A549 (cell line): ENCODE measurements around the gene WNT16. TPM values are rescaled to one million over a fixed set of nuclear protein-coding genes. Genes with fewer than 3 reads are reported as not detected.

Experiments used
- ATAC-seq, 2 experiments: fragments of 200-7000 bp in 1 of 2; fragments of >200 bp in 1 of 2; cut with Nextera tagmentation in 1 of 2; cut with Tn5 transposase in 1 of 2; 3 replicates each; pipeline versions ENCODE4 v1.8.0 to v1.9.1; 2018 to 2020; ENCODE audit warnings: mild to moderate bottlenecking in 1 of 2, moderate library complexity in 1 of 2
- CTCF ChIA-PET: fragments of 300-600 bp; sonication (Branson Sonifier 250); formaldehyde crosslinking; extraction: SDS; loops from one replicate; lab custom pipeline; 2021; ENCODE audit warnings: antibody characterized with exemption, inconsistent platforms; lab: Yijun Ruan, JAX
- POLR2A ChIA-PET: fragments of 350-600 bp; formaldehyde crosslinking; extraction: SDS; loops from one replicate; lab custom pipeline; 2021; ENCODE audit warnings: antibody characterized with exemption, inconsistent platforms; lab: Yijun Ruan, JAX
- DNase-seq, 2 experiments: peaks; one replicate each; pipeline versions ENCODE4 v3.0.0 to v3.0.0-alpha.2; 2011 to 2016; ENCODE audit warnings: low read depth in 1 of 2, low spot score in 1 of 2
- FAIRE-seq: peaks from 2 replicates; lab custom pipeline; 2011; peaks lifted over from hg19 to GRCh38; lab: Jason Lieb, UNC
- H3K27ac ChIP-seq, 2 experiments: fragments of >200 bp; sonication (Bioruptor Twin); formaldehyde crosslinking; 3 replicates each; pipeline ENCODE4 v1.5.1; 2016 to 2017
- H3K4me1 ChIP-seq: fragments of >200 bp; sonication (Bioruptor Twin); formaldehyde crosslinking; 3 replicates; pipeline ENCODE4 v1.6.1; 2016
- H3K4me2 ChIP-seq: fragments of >200 bp; sonication (Bioruptor Twin); formaldehyde crosslinking; 3 replicates; pipeline ENCODE4 v1.6.1; 2016
- H3K4me3 ChIP-seq: fragments of >200 bp; sonication (Bioruptor Twin); formaldehyde crosslinking; 3 replicates; pipeline ENCODE4 v1.5.1; 2016
- H3K9me3 ChIP-seq: fragments of >200 bp; sonication (Bioruptor Twin); formaldehyde crosslinking; 3 replicates; pipeline ENCODE4 v1.6.1; 2016
- ATOH8 ChIP-seq: fragments of 250-450 bp; sonication (Bioruptor Pico); IDR thresholded peaks from 2 replicates; pipeline ENCODE4 v1.5.0; 2020; ENCODE audit warnings: low read depth, mild to moderate bottlenecking, moderate library complexity
- BHLHE40 ChIP-seq: IDR thresholded peaks from 2 replicates; pipeline ENCODE4 v1.6.1; 2012; ENCODE audit warnings: low read depth, low read length, inconsistent platforms
- CEBPB ChIP-seq, 2 experiments: fragments of >200 bp in 1 of 2; sonication (Bioruptor Twin) in 1 of 2; formaldehyde crosslinking in 1 of 2; IDR thresholded peaks; 2 replicates each; pipeline ENCODE4 v1.6.1; 2012 to 2016
- CTCF ChIP-seq: fragments of >200 bp; sonication (Bioruptor Twin); formaldehyde crosslinking; IDR thresholded peaks from 3 replicates; pipeline ENCODE4 v1.5.1; 2016
- EHF ChIP-seq: fragments of 250-450 bp; sonication (Bioruptor Pico); IDR thresholded peaks from 2 replicates; pipeline ENCODE4 v1.5.0; 2020; ENCODE audit warnings: mild to moderate bottlenecking
- ELK1 ChIP-seq: fragments of 150-350 bp; IDR thresholded peaks from 2 replicates; pipeline ENCODE4 v1.6.1; 2014; ENCODE audit warnings: low read depth, mild to moderate bottlenecking, low read length
- EP300 ChIP-seq, 2 experiments: fragments of >200 bp; sonication (Bioruptor Twin); formaldehyde crosslinking; IDR thresholded peaks; 2 replicates in 1 of 2; 3 replicates in 1 of 2; pipeline ENCODE4 v1.6.1; 2016 to 2017
- FOSL2 ChIP-seq, 2 experiments: fragments of 450-650 bp in 1 of 2; fragments of >200 bp in 1 of 2; sonication (Bioruptor Twin) in 1 of 2; formaldehyde crosslinking; IDR thresholded peaks; 2 replicates each; pipeline versions ENCODE4 v1.5.0 to v1.6.1; 2016 to 2020; ENCODE audit warnings: mild to moderate bottlenecking in 1 of 2, moderate library complexity in 1 of 2
- GATA3 ChIP-seq: IDR thresholded peaks from 2 replicates; pipeline ENCODE4 v1.6.1; 2012; ENCODE audit warnings: borderline replicate concordance
- HEYL ChIP-seq: fragments of 250-450 bp; sonication (Bioruptor Pico); IDR thresholded peaks from 2 replicates; pipeline ENCODE4 v1.8.0; 2021; ENCODE audit warnings: mild to moderate bottlenecking, moderate library complexity
- HMGXB4 ChIP-seq: fragments of 250-450 bp; sonication (Bioruptor Pico); IDR thresholded peaks from 2 replicates; pipeline ENCODE4 v1.5.0; 2021; ENCODE audit warnings: mild to moderate bottlenecking, moderate library complexity, borderline replicate concordance
- HOXB13 ChIP-seq: fragments of 250-450 bp; sonication (Bioruptor Pico); IDR thresholded peaks from 2 replicates; pipeline ENCODE4 v1.5.0; 2020; ENCODE audit warnings: low read depth, mild to moderate bottlenecking, moderate library complexity
- JUN ChIP-seq, 2 experiments: fragments of >200 bp; sonication (Bioruptor Twin); formaldehyde crosslinking; IDR thresholded peaks; 2 replicates in 1 of 2; 3 replicates in 1 of 2; pipeline ENCODE4 v1.6.1; 2016 to 2017
- JUNB ChIP-seq: fragments of >200 bp; sonication (Bioruptor Twin); formaldehyde crosslinking; IDR thresholded peaks from 2 replicates; pipeline ENCODE4 v1.6.1; 2016
- MAX ChIP-seq: IDR thresholded peaks from 2 replicates; pipeline ENCODE4 v1.6.1; 2012
- MAZ ChIP-seq: fragments of 150-350 bp; IDR thresholded peaks from 2 replicates; pipeline ENCODE4 v1.6.1; 2014; ENCODE audit warnings: antibody characterized with exemption, low read depth, low read length, borderline replicate concordance
- MYC ChIP-seq: IDR thresholded peaks from 2 replicates; pipeline ENCODE4 v1.6.1; 2012; ENCODE audit warnings: mild to moderate bottlenecking, inconsistent platforms, low read length, improper control_type of control experiment, borderline replicate concordance
- NPAS2 ChIP-seq: fragments of 250-450 bp; sonication (Bioruptor Pico); IDR thresholded peaks from 2 replicates; pipeline ENCODE4 v1.8.0; 2022; ENCODE audit warnings: mild to moderate bottlenecking, moderate library complexity, borderline replicate concordance
- NR3C1 ChIP-seq: fragments of >200 bp; sonication (Bioruptor Twin); formaldehyde crosslinking; IDR thresholded peaks from 3 replicates; pipeline ENCODE4 v1.6.1; 2017
- PHF8 ChIP-seq: fragments of 200-600 bp; sonication (generic); IDR thresholded peaks from 2 replicates; pipeline ENCODE4 v1.6.1; 2016; ENCODE audit warnings: low read depth, mild to moderate bottlenecking, antibody characterized with exemption, moderate library complexity, borderline replicate concordance
- POLR2AphosphoS2 ChIP-seq: conservative IDR thresholded peaks from 2 replicates; pipeline ENCODE4 v1.6.1; 2012; ENCODE audit warnings: low read length, improper control_type of control experiment, inconsistent platforms
- RCOR1 ChIP-seq: fragments of 150-350 bp; IDR thresholded peaks from 2 replicates; pipeline ENCODE4 v1.6.1; 2014; ENCODE audit warnings: antibody characterized with exemption, low read length, low read depth
- RFX5 ChIP-seq: fragments of 450-650 bp; IDR thresholded peaks from 2 replicates; pipeline ENCODE4 v1.7.1; 2014; ENCODE audit warnings: antibody characterized with exemption, mild to moderate bottlenecking, moderate library complexity
- RNF2 ChIP-seq: fragments of 200-600 bp; sonication (generic); IDR thresholded peaks from 2 replicates; pipeline ENCODE4 v1.6.1; 2016; ENCODE audit warnings: low read depth, mild to moderate bottlenecking, antibody characterized with exemption, moderate library complexity, borderline replicate concordance
- TFCP2L1 ChIP-seq: fragments of 250-450 bp; sonication (Bioruptor Pico); IDR thresholded peaks from 2 replicates; pipeline ENCODE4 v1.5.0; 2021; ENCODE audit warnings: mild to moderate bottlenecking
- ZC3H11A ChIP-seq: fragments of 450-650 bp; IDR thresholded peaks from 2 replicates; pipeline ENCODE4 v1.6.1; 2014; ENCODE audit warnings: antibody characterized with exemption, mild to moderate bottlenecking
- ZNF302 ChIP-seq: fragments of 250-450 bp; sonication (Bioruptor Pico); IDR thresholded peaks from 2 replicates; pipeline ENCODE4 v1.9.0; 2021; ENCODE audit warnings: inconsistent platforms, mild to moderate bottlenecking, moderate library complexity
- ZSCAN20 ChIP-seq: fragments of 250-450 bp; sonication (Bioruptor Pico); IDR thresholded peaks from 2 replicates; pipeline ENCODE4 v1.8.0; 2022; ENCODE audit warnings: mild to moderate bottlenecking, moderate library complexity
- WGBS: methylation state at CpG from one replicate; pipeline ENCODE4 v1.1.6; 2017; ENCODE audit errors: missing lambda C conversion rate; 5-methylcytosine and 5-hydroxymethylcytosine counted together
- polyA plus RNA-seq, 4 experiments: library from polyadenylated mRNA; depleted of rRNA in 3 of 4; stranded (reverse); fragments of >200 nt; fragmentation: RNase III in 1 of 4; extraction: RNeasy Plus Mini Kit Qiagen cat#74134 plus additional on column Dnase treatment in 1 of 4; gene quantifications; 2 replicates in 3 of 4; 3 replicates in 1 of 4; pipeline ENCODE4 v1.2.3, GENCODE V29; 2011 to 2017

The WNT16 gene
- polyA plus RNA-seq, 2 of the 4 experiments (the other 2 are of a cell fraction): not detected

- TF ChIP-seq ELK1: no peak
- TF ChIP-seq EHF: no peak
- no peak for TF ChIP-seq RCOR1
- no peak for TF ChIP-seq ZC3H11A
- no peak for TF ChIP-seq MYC
- TF ChIP-seq MAX: no peak
- no peak for TF ChIP-seq FOSL2 (IDR thresholded peaks at IDR 0.05)
- TF ChIP-seq FOSL2 (CRISPR knock-in tag; IDR thresholded peaks at IDR 0.05): no peak
- no peak for TF ChIP-seq ZSCAN20 (CRISPR knock-in tag)
- TF ChIP-seq BHLHE40: no peak
- no peak for TF ChIP-seq GATA3
- no peak for TF ChIP-seq NPAS2 (CRISPR knock-in tag)
- TF ChIP-seq JUNB: no peak
- TF ChIP-seq EP300 (IDR thresholded peaks at IDR 0.05): no peak
- TF ChIP-seq RNF2: no peak
- no peak for TF ChIP-seq POLR2AphosphoS2
- TF ChIP-seq PHF8: no peak
- TF ChIP-seq MAZ: no peak
- no peak for TF ChIP-seq ATOH8 (CRISPR knock-in tag)
- TF ChIP-seq HMGXB4 (CRISPR knock-in tag): no peak
- no peak for TF ChIP-seq NR3C1
- Histone ChIP-seq H3K4me3 (no peak overlapping the region), H3K27ac (no peak overlapping the region), H3K4me1 (peaks cover 18% of the 10 kb centered on the region; the same call in 2 of the 3 replicates), H3K4me2 (no peak overlapping the region), H3K9me3 (no peaks in the 10 kb centered on the region)
- no peak for FAIRE-seq
- WGBS: 42% methylated on average over 5 of the region's 5 CpGs
- DNase-seq: no peak
- ChIA-PET CTCF (interaction anchor here (0.7 kb wide), 1 partner anchor 526 kb away, joined by 3 read pairs; no protein-coding TSS in a partner anchor), POLR2A (no interaction called here)
- ATAC-seq: no peak
Measured at GRCh38 chr7:121331574-121331973, 2.8 kb downstream of the WNT16 start.

- FAIRE-seq (no peak), ATAC-seq (no peak), DNase-seq (no peak)
- no peak overlapping the region for H3K4me2 ChIP-seq
- TF ChIP-seq PHF8 (no peak), JUN (IDR thresholded peaks at IDR 0.05) (no peak), CEBPB (IDR thresholded peaks at IDR 0.05) (no peak), POLR2AphosphoS2 (no peak), ZNF302 (CRISPR knock-in tag) (no peak), HEYL (no peak), HOXB13 (CRISPR knock-in tag) (no peak), TFCP2L1 (no peak), RFX5 (no peak), RNF2 (no peak), CTCF (no peak)
- POLR2A ChIA-PET: no interaction called here
- peaks cover 12% of the 10 kb centered on the region; the same call in 2 of the 3 replicates for H3K4me1 ChIP-seq
- H3K4me3 ChIP-seq: no peak overlapping the region
- 77% methylated on average over 4 of the region's 4 CpGs for WGBS
- CTCF ChIA-PET: no interaction called here
- no peak overlapping the region for H3K27ac ChIP-seq
- no peaks in the 10 kb centered on the region for H3K9me3 ChIP-seq
Measured at GRCh38 chr7:121334376-121334775, 5.6 kb downstream of the WNT16 start.
